ENCODE results near the gene SEC22A.

Gene SEC22A

GRCh38 chr3:123287962-123288302 lies 86.2 kb downstream of the SEC22A start:
- DNase-seq (ENCODE audit: low read depth in 2 of 2): no peak

GRCh38 chr3:123289391-123290106 lies 87.8 kb downstream of the SEC22A start:
- no peak for DNase-seq (ENCODE audit: low read depth in 2 of 2)

- DNase-seq (ENCODE audit: low read depth in 2 of 2): no peak
Observed at GRCh38 chr3:123290107-123290930, 88.6 kb downstream of the SEC22A start.

GRCh38 chr3:123290962-123291361 lies 89.2 kb downstream of the SEC22A start:
- DNase-seq (ENCODE audit: low read depth in 2 of 2): no peak

- no peak for DNase-seq (ENCODE audit: low read depth in 2 of 2)
Observed at GRCh38 chr3:123291404-123291803, 89.7 kb downstream of the SEC22A start.

- no peak for DNase-seq (ENCODE audit: low read depth in 2 of 2)
Observed at GRCh38 chr3:123292321-123293310, 90.9 kb downstream of the SEC22A start.

- no peak for DNase-seq (ENCODE audit: low read depth in 2 of 2)
Observed at GRCh38 chr3:123294296-123294938, 92.7 kb downstream of the SEC22A start.

- DNase-seq (ENCODE audit: low read depth in 2 of 2): no peak
Observed at GRCh38 chr3:123295171-123295900, 93.6 kb downstream of the SEC22A start.

GRCh38 chr3:123295901-123296250 lies 94.1 kb downstream of the SEC22A start:
- no peak for DNase-seq (ENCODE audit: low read depth in 2 of 2)

- DNase-seq (ENCODE audit: low read depth in 2 of 2): no peak
Observed at GRCh38 chr3:123296261-123296660, 94.5 kb downstream of the SEC22A start.

- DNase-seq (ENCODE audit: low read depth in 2 of 2): no peak
Observed at GRCh38 chr3:123296836-123297626, 95.3 kb downstream of the SEC22A start.

- DNase-seq (ENCODE audit: low read depth in 2 of 2): no peak
Observed at GRCh38 chr3:123297627-123297899, 95.8 kb downstream of the SEC22A start.

GRCh38 chr3:123298903-123299302 lies 97.2 kb downstream of the SEC22A start:
- DNase-seq (ENCODE audit: low read depth in 2 of 2): no peak

GRCh38 chr3:123299581-123299980 lies 97.8 kb downstream of the SEC22A start:
- DNase-seq (ENCODE audit: low read depth in 2 of 2): no peak

- DNase-seq (ENCODE audit: low read depth in 2 of 2): no peak
Observed at GRCh38 chr3:123300056-123300455, 98.3 kb downstream of the SEC22A start.

GRCh38 chr3:123300583-123300982 lies 98.8 kb downstream of the SEC22A start:
- no peak for DNase-seq (ENCODE audit: low read depth in 2 of 2)

- no peak for DNase-seq (ENCODE audit: low read depth in 2 of 2)
Observed at GRCh38 chr3:123301331-123302184, 99.8 kb downstream of the SEC22A start.

GRCh38 chr3:123302961-123303360 lies 101.2 kb downstream of the SEC22A start:
- DNase-seq (ENCODE audit: low read depth in 2 of 2): no peak

GRCh38 chr3:123303976-123304560 lies 102.3 kb downstream of the SEC22A start:
- DNase-seq (ENCODE audit: low read depth in 2 of 2): no peak
